ENCODE measurements around the gene RASGRF1.

DNA sequence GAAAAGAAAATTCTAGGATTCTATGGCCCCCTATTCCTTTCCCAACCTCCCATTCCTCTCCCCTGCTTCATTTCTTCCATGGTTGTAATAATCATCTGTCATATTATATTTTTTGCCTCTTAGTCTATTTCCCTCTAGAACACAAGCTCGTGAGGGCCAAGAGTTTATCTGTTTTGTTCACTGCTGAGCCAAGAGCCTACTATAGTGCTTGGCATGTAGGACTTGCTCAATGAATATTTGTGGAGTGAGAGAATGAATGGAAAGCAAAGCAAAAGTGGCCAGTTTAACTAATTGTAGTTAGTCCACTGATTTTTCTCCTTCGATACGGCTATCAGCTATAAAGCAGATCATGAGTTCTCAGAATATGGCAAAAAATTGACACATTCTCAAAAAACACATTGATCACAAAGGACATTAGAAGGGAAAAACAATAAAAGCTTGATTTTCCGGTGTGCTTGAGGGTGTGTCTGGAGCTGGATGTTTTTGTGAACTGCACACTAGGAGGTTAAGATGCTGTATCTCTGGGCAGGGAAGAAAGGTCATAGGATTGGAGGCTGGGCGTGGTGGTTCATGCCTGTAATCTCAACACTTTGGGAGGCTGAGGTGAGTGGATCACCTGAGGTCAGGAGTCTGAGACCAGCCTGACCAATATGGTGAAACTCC lies 120.8 kb downstream of the RASGRF1 start:
- TF ChIP-seq, protein P1, sequence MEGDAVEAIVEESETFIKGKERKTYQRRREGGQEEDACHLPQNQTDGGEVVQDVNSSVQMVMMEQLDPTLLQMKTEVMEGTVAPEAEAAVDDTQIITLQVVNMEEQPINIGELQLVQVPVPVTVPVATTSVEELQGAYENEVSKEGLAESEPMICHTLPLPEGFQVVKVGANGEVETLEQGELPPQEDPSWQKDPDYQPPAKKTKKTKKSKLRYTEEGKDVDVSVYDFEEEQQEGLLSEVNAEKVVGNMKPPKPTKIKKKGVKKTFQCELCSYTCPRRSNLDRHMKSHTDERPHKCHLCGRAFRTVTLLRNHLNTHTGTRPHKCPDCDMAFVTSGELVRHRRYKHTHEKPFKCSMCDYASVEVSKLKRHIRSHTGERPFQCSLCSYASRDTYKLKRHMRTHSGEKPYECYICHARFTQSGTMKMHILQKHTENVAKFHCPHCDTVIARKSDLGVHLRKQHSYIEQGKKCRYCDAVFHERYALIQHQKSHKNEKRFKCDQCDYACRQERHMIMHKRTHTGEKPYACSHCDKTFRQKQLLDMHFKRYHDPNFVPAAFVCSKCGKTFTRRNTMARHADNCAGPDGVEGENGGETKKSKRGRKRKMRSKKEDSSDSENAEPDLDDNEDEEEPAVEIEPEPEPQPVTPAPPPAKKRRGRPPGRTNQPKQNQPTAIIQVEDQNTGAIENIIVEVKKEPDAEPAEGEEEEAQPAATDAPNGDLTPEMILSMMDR (conservative IDR thresholded peaks at IDR 0.05): no peak
- no peak for TF ChIP-seq ZFX (IDR thresholded peaks at IDR 0.05)

Data from C4-2B (cell line).